CD4-positive, alpha-beta T cell treated with Interleukin-21 for 1 hour (primary cell): ENCODE results near the gene ADCY2.

Source experiments
- DNase-seq: peaks from one replicate; pipeline ENCODE4 v3.0.0-alpha.2; 2020

Gene ADCY2

GRCh38 chr5:7395947-7396712 is at the start of gene ADCY2:
ADCY2 (plus strand) TSS chr5:7396138; CDS start chr5:7396297, 159 bp downstream.
- DNase-seq = no peak

GRCh38 chr5:7347377-7347776 is 48.6 kb upstream of the ADCY2 start:
- DNase-seq = no peak

GRCh38 chr5:7348168-7348854 is 47.6 kb upstream of the ADCY2 start:
- DNase-seq = no peak

- no peak for DNase-seq
Measured at GRCh38 chr5:7361593-7361992, 34.3 kb upstream of the ADCY2 start.

- DNase-seq = no peak
Measured at GRCh38 chr5:7363067-7363677, 32.8 kb upstream of the ADCY2 start.

GRCh38 chr5:7364226-7364875 is 31.6 kb upstream of the ADCY2 start:
- no peak for DNase-seq

- DNase-seq = no peak
Measured at GRCh38 chr5:7367780-7368179, 28.2 kb upstream of the ADCY2 start.

GRCh38 chr5:7372399-7372798 is 23.5 kb upstream of the ADCY2 start:
- no peak for DNase-seq

- no peak for DNase-seq
Measured at GRCh38 chr5:7374186-7374585, 21.8 kb upstream of the ADCY2 start.

GRCh38 chr5:7375457-7375856 is 20.5 kb upstream of the ADCY2 start:
- DNase-seq = no peak

- no peak for DNase-seq
Measured at GRCh38 chr5:7376871-7377270, 19.1 kb upstream of the ADCY2 start.

GRCh38 chr5:7377761-7378160 is 18.2 kb upstream of the ADCY2 start:
- DNase-seq = no peak

- no peak for DNase-seq
Measured at GRCh38 chr5:7382588-7382987, 13.3 kb upstream of the ADCY2 start.

- DNase-seq = no peak
Measured at GRCh38 chr5:7385681-7386080, 10.3 kb upstream of the ADCY2 start.

GRCh38 chr5:7388553-7388952 is 7.4 kb upstream of the ADCY2 start:
- no peak for DNase-seq

- DNase-seq = no peak
Measured at GRCh38 chr5:7391215-7391614, 4.7 kb upstream of the ADCY2 start.

GRCh38 chr5:7391814-7392692 is 3.9 kb upstream of the ADCY2 start:
- DNase-seq = no peak

- DNase-seq = no peak
Measured at GRCh38 chr5:7392693-7393024, 3.3 kb upstream of the ADCY2 start.

GRCh38 chr5:7393921-7394799 is 1.8 kb upstream of the ADCY2 start:
- DNase-seq = no peak

- no peak for DNase-seq
Measured at GRCh38 chr5:7394889-7395431, 978 bp upstream of the ADCY2 start.

- DNase-seq = no peak
Measured at GRCh38 chr5:7395432-7395946, 449 bp upstream of the ADCY2 start.
